ENCODE measurements around the gene CXCL13.
A peak's percentile ranks its signal among the peaks of the same experiment; 100 is the strongest.
"Not testable (repeated sequence)": the region's sequence is repeated elsewhere in the genome, so short reads cannot be mapped to it uniquely, and the experiment has no call there.

The CXCL13 gene, protein sequence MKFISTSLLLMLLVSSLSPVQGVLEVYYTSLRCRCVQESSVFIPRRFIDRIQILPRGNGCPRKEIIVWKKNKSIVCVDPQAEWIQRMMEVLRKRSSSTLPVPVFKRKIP

DNA sequence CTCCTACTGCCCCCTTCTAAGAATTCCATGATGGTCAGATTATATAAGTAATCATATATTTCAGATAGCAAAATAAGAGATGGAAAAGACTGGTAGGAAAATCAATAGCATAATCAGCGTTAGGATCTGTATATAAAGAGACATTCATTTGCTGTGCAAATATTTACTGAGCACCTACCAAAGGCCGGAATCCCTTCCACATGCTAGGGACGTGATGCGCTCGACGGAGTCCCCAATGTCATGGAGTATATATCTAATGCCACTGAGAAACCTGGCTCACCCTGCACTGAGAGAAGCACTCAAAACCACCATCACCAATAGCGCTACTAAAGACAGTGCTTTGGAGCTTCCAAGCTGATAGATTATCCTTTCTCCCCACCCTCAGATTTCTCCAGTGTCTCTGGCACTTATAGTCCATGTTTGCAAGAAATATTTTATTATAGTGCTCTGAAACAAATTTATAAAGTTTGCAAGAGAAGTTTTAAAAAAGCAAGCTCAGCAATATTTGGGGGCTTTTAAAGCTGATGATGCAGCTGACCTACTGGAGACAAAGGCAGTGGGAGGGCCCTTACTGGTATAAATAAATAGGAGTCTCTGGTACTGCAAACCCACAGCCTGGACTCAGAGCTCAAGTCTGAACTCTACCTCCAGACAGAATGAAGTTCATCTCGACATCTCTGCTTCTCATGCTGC lies at the start of gene CXCL13:
Gene CXCL13, plus strand, starts transcription at position 611 of the 693 bp plus-strand sequence. Its CDS starts 46 bp downstream, at position 657.
- DNase-seq (ENCODE audit: low read depth): no peak
- TF ChIP-seq, protein P1, sequence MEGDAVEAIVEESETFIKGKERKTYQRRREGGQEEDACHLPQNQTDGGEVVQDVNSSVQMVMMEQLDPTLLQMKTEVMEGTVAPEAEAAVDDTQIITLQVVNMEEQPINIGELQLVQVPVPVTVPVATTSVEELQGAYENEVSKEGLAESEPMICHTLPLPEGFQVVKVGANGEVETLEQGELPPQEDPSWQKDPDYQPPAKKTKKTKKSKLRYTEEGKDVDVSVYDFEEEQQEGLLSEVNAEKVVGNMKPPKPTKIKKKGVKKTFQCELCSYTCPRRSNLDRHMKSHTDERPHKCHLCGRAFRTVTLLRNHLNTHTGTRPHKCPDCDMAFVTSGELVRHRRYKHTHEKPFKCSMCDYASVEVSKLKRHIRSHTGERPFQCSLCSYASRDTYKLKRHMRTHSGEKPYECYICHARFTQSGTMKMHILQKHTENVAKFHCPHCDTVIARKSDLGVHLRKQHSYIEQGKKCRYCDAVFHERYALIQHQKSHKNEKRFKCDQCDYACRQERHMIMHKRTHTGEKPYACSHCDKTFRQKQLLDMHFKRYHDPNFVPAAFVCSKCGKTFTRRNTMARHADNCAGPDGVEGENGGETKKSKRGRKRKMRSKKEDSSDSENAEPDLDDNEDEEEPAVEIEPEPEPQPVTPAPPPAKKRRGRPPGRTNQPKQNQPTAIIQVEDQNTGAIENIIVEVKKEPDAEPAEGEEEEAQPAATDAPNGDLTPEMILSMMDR (conservative IDR thresholded peaks at IDR 0.05; ENCODE audit: low read depth, low read length): no peak
- no peak within 1 kb of the TSS for H3K4me3 ChIP-seq (ENCODE audit: low read depth, low read length)

DNA sequence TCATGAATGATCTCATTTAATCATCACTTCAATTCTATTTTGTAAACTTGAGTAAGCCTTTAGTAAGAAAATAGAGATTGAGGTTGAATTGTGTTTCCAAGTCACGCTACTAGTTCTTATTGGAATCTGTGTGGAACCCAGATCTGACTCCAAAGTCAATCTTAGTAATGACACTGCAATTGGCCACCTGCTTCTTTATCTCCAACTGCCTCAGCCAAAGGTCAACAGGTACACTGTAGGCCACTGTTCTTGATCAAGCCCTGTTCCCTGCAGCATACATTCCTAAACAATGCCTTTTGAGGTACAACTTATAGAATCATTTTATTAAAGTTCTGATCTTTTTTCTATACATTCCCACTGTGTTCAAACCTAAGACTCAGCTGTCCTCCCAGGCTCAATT lies 45.5 kb upstream of the CXCL13 start:
- no peak overlapping the region for H3K4me3 ChIP-seq (ENCODE audit: low read depth, low read length)
- TF ChIP-seq, protein P1 (conservative IDR thresholded peaks at IDR 0.05; ENCODE audit: low read depth, low read length): no peak
- no peak for DNase-seq (ENCODE audit: low read depth)

DNA sequence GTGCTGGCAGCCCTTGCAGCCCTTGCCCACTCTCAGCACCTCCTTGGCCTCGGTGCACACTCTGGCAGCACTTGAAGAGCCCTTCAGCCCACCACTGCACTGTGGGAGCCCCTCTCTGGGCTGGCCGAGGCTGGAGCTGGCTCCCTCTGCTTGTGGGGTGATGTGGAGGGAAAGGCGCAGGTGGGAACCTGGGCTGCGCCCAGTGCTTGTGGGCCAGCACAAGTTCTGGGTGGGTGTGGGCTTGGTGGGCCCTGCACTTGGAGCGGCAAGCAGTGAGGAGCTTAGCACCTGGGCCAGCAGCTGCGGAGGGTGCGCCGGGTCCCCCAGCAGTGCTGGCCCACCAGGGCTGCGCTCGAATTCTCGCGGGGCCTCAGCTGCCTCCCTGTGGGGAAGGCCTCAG lies 43.9 kb upstream of the CXCL13 start:
- not testable (repeated sequence) for H3K4me3 ChIP-seq (ENCODE audit: low read depth, low read length); DNase-seq (ENCODE audit: low read depth)

DNA sequence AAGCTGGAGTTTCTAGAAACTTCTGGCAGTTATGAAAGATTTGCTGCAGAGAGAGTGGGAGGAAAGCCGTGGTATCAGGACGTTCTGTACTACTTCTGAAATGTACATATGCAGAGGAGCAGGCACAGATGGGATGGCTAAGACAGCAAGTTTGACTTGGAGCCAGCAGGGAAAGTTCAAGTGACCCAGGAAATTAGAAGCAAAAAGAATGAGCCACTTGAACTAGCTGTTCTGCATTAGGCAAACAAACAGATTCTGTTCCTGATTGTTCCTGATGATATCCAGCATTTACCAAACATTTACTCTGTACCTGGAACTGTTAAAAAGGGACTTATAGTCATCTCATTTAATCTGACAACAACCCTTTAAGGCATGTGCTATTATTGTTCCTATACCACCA lies 41.4 kb upstream of the CXCL13 start:
- TF ChIP-seq, protein P1 (conservative IDR thresholded peaks at IDR 0.05; ENCODE audit: low read depth, low read length): no peak
- DNase-seq (ENCODE audit: low read depth): peak; percentile 65
- H3K4me3 ChIP-seq (ENCODE audit: low read depth, low read length): no peak overlapping the region

DNA sequence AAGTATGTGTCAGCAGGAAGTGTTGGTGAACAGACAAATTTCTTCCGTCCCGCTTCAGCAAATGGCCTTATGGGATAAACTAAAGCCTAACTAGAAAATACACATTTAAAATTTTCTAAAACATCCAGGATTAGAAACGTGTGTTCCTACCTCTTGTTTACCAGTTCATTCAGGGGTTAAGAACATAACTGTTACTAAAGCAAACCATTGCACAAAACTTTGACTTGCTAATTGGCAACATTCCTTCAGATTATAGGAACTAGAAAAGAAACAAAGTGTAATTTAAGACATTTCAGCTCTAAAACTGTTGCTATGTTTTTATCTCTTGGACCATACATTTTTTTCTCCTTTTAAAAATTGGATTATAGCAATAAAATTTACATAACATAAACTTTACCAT lies 39.5 kb upstream of the CXCL13 start:
- DNase-seq (ENCODE audit: low read depth): no peak
- no peak overlapping the region for H3K4me3 ChIP-seq (ENCODE audit: low read depth, low read length)
- TF ChIP-seq, protein P1 (conservative IDR thresholded peaks at IDR 0.05; ENCODE audit: low read depth, low read length): no peak

DNA sequence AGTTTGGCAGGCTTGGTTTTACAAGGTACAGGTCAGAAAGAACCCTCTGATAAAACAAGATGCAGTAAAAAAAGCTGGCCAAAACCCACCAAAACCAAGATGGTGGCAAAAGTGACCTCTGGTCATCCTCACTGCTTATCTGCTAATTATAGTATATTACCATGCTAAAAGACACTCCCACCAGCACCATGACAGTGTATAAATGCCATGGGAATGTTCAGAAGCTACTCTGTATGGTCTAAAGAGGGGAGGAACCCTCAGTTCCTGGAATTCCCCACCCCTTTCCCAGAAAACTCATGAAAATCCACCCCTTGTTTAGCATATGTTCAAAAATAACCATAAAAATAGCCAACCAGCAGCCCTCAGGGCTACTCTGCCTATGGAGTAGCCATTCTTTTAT lies 38.1 kb upstream of the CXCL13 start:
- TF ChIP-seq, protein P1 (conservative IDR thresholded peaks at IDR 0.05; ENCODE audit: low read depth, low read length): no peak
- no peak overlapping the region for H3K4me3 ChIP-seq (ENCODE audit: low read depth, low read length)
- DNase-seq (ENCODE audit: low read depth): no peak

DNA sequence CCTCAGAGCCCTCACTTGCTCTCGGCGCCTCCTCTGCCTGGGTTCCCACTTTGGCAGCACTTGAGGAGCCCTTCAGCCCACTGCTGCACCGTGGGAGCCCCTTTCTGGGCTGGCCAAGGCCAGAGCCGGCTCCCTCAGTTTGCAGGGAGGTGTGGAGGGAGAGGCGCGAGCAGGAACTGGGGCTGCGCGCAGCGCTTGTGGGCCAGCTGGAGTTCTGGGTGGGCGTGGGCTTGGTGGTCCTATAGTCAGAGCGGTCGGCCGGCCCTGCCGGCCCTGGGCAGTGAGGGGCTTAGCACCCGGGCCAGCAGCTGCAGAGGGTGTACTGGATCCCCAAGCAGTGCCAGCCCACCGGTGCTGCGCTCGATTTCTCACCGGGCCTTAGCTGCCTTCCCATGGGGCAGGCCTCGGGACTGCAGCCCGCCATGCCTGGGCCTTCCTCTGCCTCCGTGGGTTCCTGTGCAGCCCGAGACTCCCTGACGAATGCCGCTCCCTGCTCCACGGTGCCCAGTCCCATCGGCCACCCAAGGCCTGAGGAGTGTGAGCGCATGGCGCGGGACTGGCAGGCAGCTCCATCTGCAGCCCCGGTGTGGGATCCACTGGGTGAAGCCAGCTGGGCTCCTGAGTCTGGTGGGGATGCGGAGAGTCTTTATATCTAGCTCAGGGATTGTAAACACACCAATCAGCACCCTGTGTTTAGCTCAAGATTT lies 35.0 kb upstream of the CXCL13 start:
- not testable (repeated sequence) for DNase-seq (ENCODE audit: low read depth)

DNA sequence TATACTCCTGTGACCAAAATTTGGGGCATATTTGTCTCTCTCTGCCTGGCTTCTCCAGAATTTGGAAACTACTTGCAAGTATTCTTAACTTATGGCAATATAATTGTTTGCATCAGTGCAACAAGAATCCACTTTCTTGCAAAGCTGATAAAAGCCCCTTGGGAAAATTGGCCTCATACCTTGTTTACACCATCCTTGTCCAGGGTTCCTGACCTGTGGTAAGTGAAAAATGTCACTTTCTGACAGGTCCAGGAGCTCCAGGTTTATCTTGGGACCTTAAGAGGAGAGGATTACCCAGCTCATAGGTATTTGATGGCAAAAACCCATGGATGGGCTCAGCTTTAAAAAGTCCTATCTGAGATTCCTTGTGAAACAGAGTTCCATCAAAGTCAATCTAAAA lies 29.3 kb upstream of the CXCL13 start:
- TF ChIP-seq, protein P1 (conservative IDR thresholded peaks at IDR 0.05; ENCODE audit: low read depth, low read length): no peak
- DNase-seq (ENCODE audit: low read depth): no peak
- H3K4me3 ChIP-seq (ENCODE audit: low read depth, low read length): no peak overlapping the region

More for the DNA sequence above, 35.0 kb upstream of the CXCL13 start:
- H3K4me3 ChIP-seq (ENCODE audit: low read depth, low read length): not testable (repeated sequence)
